ENCODE measurements around the gene CPN2. TPM values are rescaled to one million over a fixed set of nuclear protein-coding genes. Genes with fewer than 3 reads are reported as not detected.
A peak's percentile ranks its signal among the peaks of the same experiment; 100 is the strongest.

CPN2 gene
- polyA plus RNA-seq, 12 donors: 0.07 to 0.32 (median 0.09) TPM; not detected in 6

- no peak for DNase-seq
These were observed 30.3 kb upstream of the CPN2 start for GRCh38 chr3:194381460-194381875.

GRCh38 chr3:194380326-194380725, 29.2 kb upstream of the CPN2 start:
- DNase-seq: no peak

- DNase-seq: no peak
These were observed 28.5 kb upstream of the CPN2 start for GRCh38 chr3:194379651-194380050.

- DNase-seq: no peak
These were observed 28.1 kb upstream of the CPN2 start for GRCh38 chr3:194379231-194379630.

- DNase-seq: no peak
These were observed 26.6 kb upstream of the CPN2 start for GRCh38 chr3:194377708-194378107.

- no peak for DNase-seq
These were observed 25.1 kb upstream of the CPN2 start for GRCh38 chr3:194376241-194376560.

- no peak for DNase-seq
These were observed 24.5 kb upstream of the CPN2 start for GRCh38 chr3:194375473-194376240.

GRCh38 chr3:194374935-194375334, 23.8 kb upstream of the CPN2 start:
- DNase-seq: no peak

GRCh38 chr3:194373899-194374298, 22.8 kb upstream of the CPN2 start:
- DNase-seq: no peak

GRCh38 chr3:194373028-194373427, 21.9 kb upstream of the CPN2 start:
- no peak for DNase-seq

GRCh38 chr3:194370753-194371152, 19.6 kb upstream of the CPN2 start:
- DNase-seq: no peak

GRCh38 chr3:194369522-194370279, 18.6 kb upstream of the CPN2 start, which contains the start of gene LRRC15:
Gene LRRC15 (minus strand): TSS chr3:194369743. CDS start chr3:194361043, 8,700 bp downstream.
- no peak for DNase-seq

GRCh38 chr3:194368918-194369317, 17.8 kb upstream of the CPN2 start:
- no peak for DNase-seq

- DNase-seq: no peak
These were observed 17.1 kb upstream of the CPN2 start for GRCh38 chr3:194367992-194368841.

- DNase-seq: no peak
These were observed 14.9 kb upstream of the CPN2 start for GRCh38 chr3:194365978-194366490.

GRCh38 chr3:194365526-194365925, 14.4 kb upstream of the CPN2 start:
- no peak for DNase-seq

- DNase-seq: peak; percentile 70
These were observed 13.7 kb upstream of the CPN2 start for GRCh38 chr3:194364652-194365434.

GRCh38 chr3:194364314-194364651, 13.2 kb upstream of the CPN2 start:
- DNase-seq: no peak

GRCh38 chr3:194360568-194360967, 9.4 kb upstream of the CPN2 start:
- DNase-seq: no peak

- no peak for DNase-seq
These were observed 6.6 kb upstream of the CPN2 start for GRCh38 chr3:194357681-194358080.

- no peak for DNase-seq
These were observed 4.3 kb upstream of the CPN2 start for GRCh38 chr3:194355379-194355778.
